GM12878 (cell line): Measurements from ENCODE around the gene LSAMP. TPM values are rescaled to one million over a fixed set of nuclear protein-coding genes. Genes with fewer than 3 reads are reported as not detected.

Source experiments
- ATAC-seq: fragments of 200-7000 bp; cut with Tn5 transposase; 3 replicates; pipeline ENCODE4 v1.9.1; 2020; ENCODE audit warnings: mild to moderate bottlenecking, moderate library complexity
- BruUV-seq: library from RNA; stranded (reverse); fragments of 400-500 nt; replicated peaks from 2 replicates; lab custom pipeline; 2021; lab: Mats Ljungman, UMichigan
- CTCF ChIA-PET: fragments of 300-600 bp; sonication (Branson Sonifier 250); formaldehyde crosslinking; extraction: SDS; loops from one replicate; lab custom pipeline; 2021; ENCODE audit warnings: inconsistent platforms; lab: Yijun Ruan, JAX
- POLR2A ChIA-PET: fragments of 350-600 bp; formaldehyde crosslinking; extraction: SDS; loops from one replicate; lab custom pipeline; 2021; ENCODE audit warnings: inconsistent platforms; lab: Charles Lee
- RAD21 ChIA-PET: fragments of 300-600 bp; sonication (Branson Sonifier 250); formaldehyde crosslinking; loops from one replicate; lab custom pipeline; 2023; ENCODE audit warnings: antibody characterized with exemption; ENCODE audit not compliant: unreplicated experiment; lab: Charles Lee
- SMC1A ChIA-PET: fragments of 300-600 bp; sonication (Branson Sonifier 250); formaldehyde crosslinking; loops from one replicate; lab custom pipeline; 2023; ENCODE audit not compliant: unreplicated experiment, uncharacterized antibody; lab: Charles Lee
- DNase-seq: peaks from one replicate; pipeline ENCODE4 v3.0.0-alpha.2; 2011; ENCODE audit warnings: low read depth, low spot score
- FAIRE-seq: peaks from 3 replicates; lab custom pipeline; 2011; peaks lifted over from hg19 to GRCh38; lab: Jason Lieb, UNC
- H2AFZ ChIP-seq: 2 replicates; pipeline ENCODE4 v1.6.0; 2011; ENCODE audit warnings: low read depth, low read length, control low read depth; ENCODE audit not compliant: control insufficient read depth
- H3K27ac ChIP-seq: 2 replicates; pipeline ENCODE4 v1.5.1; 2011; ENCODE audit warnings: control low read depth; ENCODE audit not compliant: control insufficient read depth, insufficient read depth
- H3K27me3 ChIP-seq, 2 experiments: replicated peaks in 1 of 2; 2 replicates each; pipeline versions ENCODE4 v1.6.0 to v1.6.1; 2011; ENCODE audit warnings: low read length in 1 of 2; ENCODE audit not compliant: control insufficient read depth in 2 of 2, insufficient read depth in 2 of 2
- H3K36me3 ChIP-seq, 2 experiments: 2 replicates each; pipeline ENCODE4 v1.5.1; 2011; ENCODE audit warnings: low read length in 1 of 2; ENCODE audit not compliant: control insufficient read depth in 2 of 2, insufficient read depth in 2 of 2
- H3K4me1 ChIP-seq: 2 replicates; pipeline ENCODE4 v1.6.1; 2011; ENCODE audit warnings: mild to moderate bottlenecking, low read length, moderate library complexity, mixed read lengths; ENCODE audit not compliant: control insufficient read depth, insufficient read depth
- H3K4me2 ChIP-seq: 2 replicates; pipeline ENCODE4 v1.6.0; 2011; ENCODE audit warnings: control low read depth; ENCODE audit not compliant: control insufficient read depth, insufficient read depth
- H3K4me3 ChIP-seq: fragments of 200-600 bp; sonication (generic); 2 replicates; pipeline ENCODE4 v1.5.1; 2016
- H3K79me2 ChIP-seq: 2 replicates; pipeline ENCODE4 v1.6.0; 2011; ENCODE audit warnings: low read length; ENCODE audit not compliant: control insufficient read depth, insufficient read depth
- H3K9ac ChIP-seq: 2 replicates; pipeline ENCODE4 v1.8.0; 2011; ENCODE audit warnings: low read length, control low read depth, mixed read lengths; ENCODE audit not compliant: control insufficient read depth, insufficient read depth
- H3K9me3 ChIP-seq: replicated peaks from 3 replicates; pipeline ENCODE4 v1.5.1; 2011; ENCODE audit warnings: mild to moderate bottlenecking, low read length; ENCODE audit not compliant: control insufficient read depth, insufficient read depth
- H4K20me1 ChIP-seq: 2 replicates; pipeline ENCODE4 v1.6.0; 2011; ENCODE audit not compliant: control insufficient read depth, insufficient read depth
- ASH2L ChIP-seq: fragments of 300-600, 200-600 bp; sonication (generic); IDR thresholded peaks from 2 replicates; pipeline ENCODE4 v1.6.1; 2017; ENCODE audit warnings: low read depth, mild to moderate bottlenecking, borderline replicate concordance
- EZH2 ChIP-seq: IDR thresholded peaks from 2 replicates; pipeline ENCODE4 v1.6.1; 2012; ENCODE audit warnings: low read depth, mild to moderate bottlenecking, control low read depth, inconsistent platforms, low read length, borderline replicate concordance; ENCODE audit not compliant: control insufficient read depth
- HDGF ChIP-seq: fragments of 450-650 bp; IDR thresholded peaks from 2 replicates; pipeline ENCODE4 v1.6.1; 2016; ENCODE audit warnings: antibody characterized with exemption
- IKZF1 ChIP-seq: fragments of 450-650 bp; conservative IDR thresholded peaks from 2 replicates; pipeline ENCODE4 v1.6.1; 2017; ENCODE audit warnings: antibody characterized with exemption, mild to moderate bottlenecking
- IKZF2 ChIP-seq, 2 experiments: fragments of 450-650 bp; IDR thresholded peaks; 2 replicates each; pipeline ENCODE4 v1.6.1; 2017; ENCODE audit warnings: mild to moderate bottlenecking in 2 of 2, moderate library complexity in 2 of 2
- MYB ChIP-seq: fragments of 150-350 bp; IDR thresholded peaks from 2 replicates; pipeline ENCODE4 v1.6.1; 2014; ENCODE audit warnings: mild to moderate bottlenecking, low read depth, low read length, borderline replicate concordance
- NR2C1 ChIP-seq: fragments of 450-650 bp; IDR thresholded peaks from 2 replicates; pipeline ENCODE4 v1.6.1; 2017; ENCODE audit warnings: antibody characterized with exemption, mild to moderate bottlenecking, moderate library complexity
- NRF1 ChIP-seq: conservative IDR thresholded peaks from 2 replicates; pipeline ENCODE4 v1.6.1; 2011; ENCODE audit warnings: mild to moderate bottlenecking, low read depth, low read length, improper control_type of control experiment
- PAX8 ChIP-seq: fragments of 450-650 bp; IDR thresholded peaks from 2 replicates; pipeline ENCODE4 v1.6.1; 2017; ENCODE audit warnings: mild to moderate bottlenecking, moderate library complexity
- PKNOX1 ChIP-seq: fragments of 450-650 bp; IDR thresholded peaks from 2 replicates; pipeline ENCODE4 v1.6.1; 2016; ENCODE audit warnings: mild to moderate bottlenecking
- SP1 ChIP-seq: IDR thresholded peaks from one replicate; pipeline ENCODE4 v1.6.1; 2011; ENCODE audit warnings: low read depth, low read length
- SRF ChIP-seq, 2 experiments: IDR thresholded peaks; 2 replicates each; pipeline ENCODE4 v1.6.1; 2011; ENCODE audit warnings: low read depth in 2 of 2, low read length in 2 of 2, mild to moderate bottlenecking in 1 of 2, moderate library complexity in 1 of 2
- YBX1 ChIP-seq: fragments of 450-650 bp; IDR thresholded peaks from 2 replicates; pipeline ENCODE4 v1.6.1; 2016; ENCODE audit warnings: antibody characterized with exemption
- ZNF24 ChIP-seq: fragments of 450-650 bp; IDR thresholded peaks from 2 replicates; pipeline ENCODE4 v1.6.1; 2017; ENCODE audit warnings: antibody characterized with exemption, mild to moderate bottlenecking
- WGBS: methylation state at CpG from one replicate; pipeline ENCODE4 v1.1.6; 2016; ENCODE audit warnings: low lambda C conversion rate; ENCODE audit not compliant: insufficient replicate concordance, insufficient coverage; ENCODE audit errors: missing lambda C conversion rate; 5-methylcytosine and 5-hydroxymethylcytosine counted together
- in situ Hi-C: fragments of 300-500 bp; cut with MboI; formaldehyde crosslinking; loops from 9 replicates; pipeline ENCODE4 v1.14.3; 2018; ENCODE audit warnings: mixed read lengths
- intact Hi-C: fragments of 100-400 bp; cut with micrococcal nuclease; formaldehyde crosslinking; loops from one replicate; pipeline ENCODE4 v1.14.2; 2022; ENCODE audit not compliant: unreplicated experiment
- polyA plus RNA-seq, 11 experiments: library from polyadenylated mRNA; depleted of rRNA in 4 of 11; unstranded in 6 of 11; stranded (reverse) in 5 of 11; fragments of >200 nt; fragmentation: Nextera tagmentation in 4 of 11; fragmentation: Illumina TruSeq in 1 of 11; extraction: Ambion mirVana in 4 of 11; extraction: Trizol in 1 of 11; gene quantifications; 1 replicate in 1 of 11; 2 replicates in 10 of 11; pipeline versions ENCODE4 v1.2.1 to v1.2.3, GENCODE V29; 2011 to 2016; ENCODE audit warnings: inconsistent platforms in 2 of 11, missing spikeins in 2 of 11, low read depth in 1 of 11
- total RNA-seq, 4 experiments: library from RNA; depleted of rRNA in 3 of 4; stranded (reverse); fragments of >200 nt in 3 of 4; fragmentation: Illumina TruSeq in 1 of 4; extraction: Trizol in 1 of 4; gene quantifications; 2 replicates each; pipeline versions ENCODE4 v1.2.1 to v1.2.3, GENCODE V29; 2013 to 2021

The LSAMP gene
- total and polyA plus RNA-seq, 10 of the 15 experiments (the other 5 are each of a cell fraction or from before 2014, with no cell fraction given): 2.0 to 12.7 (median 6.5) TPM

GRCh38 chr3:116069024-116069423, 376.3 kb downstream of the LSAMP start:
- no peak overlapping the region for H3K9ac ChIP-seq
- POLR2A ChIA-PET: no interaction called here
- WGBS: 35% methylated on average over 4 of the region's 4 CpGs
- no peaks in the 10 kb centered on the region for H4K20me1 ChIP-seq
- TF ChIP-seq HDGF (no peak), NR2C1 (no peak), EZH2 (no peak), ASH2L (no peak), IKZF2 (IDR thresholded peaks at IDR 0.05) (no peak), PAX8 (no peak), IKZF1 (no peak), MYB (no peak), SP1 (no peak), SRF (IDR thresholded peaks at IDR 0.05; ENCODE audit: low read depth in 2 of 2, low read length in 2 of 2) (no peak), YBX1 (no peak), PKNOX1 (no peak), NRF1 (no peak), ZNF24 (no peak)
- intact Hi-C loops (no loop called here), in situ Hi-C loops (no loop called here)
- no peak overlapping the region for H3K4me2 ChIP-seq
- DNase-seq (no peak), FAIRE-seq (no peak), ATAC-seq (no peak)
- no peak overlapping the region for H3K27ac ChIP-seq
- H2AFZ ChIP-seq: no peak overlapping the region
- H3K4me3 ChIP-seq: no peak overlapping the region
- H3K36me3 ChIP-seq: no peaks in the 10 kb centered on the region
- no peaks in the 10 kb centered on the region for H3K79me2 ChIP-seq
- H3K4me1 ChIP-seq: no peaks in the 10 kb centered on the region
- no peaks in the 10 kb centered on the region for H3K27me3 ChIP-seq
- H3K9me3 ChIP-seq: no peaks in the 10 kb centered on the region
- CTCF ChIA-PET: no interaction called here
- no TSS peak for BruUV-seq
- SMC1A ChIA-PET: interaction anchor here (1.4 kb wide), 1 partner anchor 9 kb away, joined by 3 read pairs; no protein-coding TSS in a partner anchor
- RAD21 ChIA-PET: interaction anchor here (0.6 kb wide), 1 partner anchor 11 kb away, joined by 3 read pairs; no protein-coding TSS in a partner anchor
